SH-SY5Y (cell line): ENCODE measurements around the gene CHPF2.

Experiments used
- GATA2 ChIP-seq: IDR thresholded peaks from 2 replicates; pipeline ENCODE4 v1.6.1; 2011; ENCODE audit warnings: mild to moderate bottlenecking, low read depth, low read length
- GATA3 ChIP-seq: IDR thresholded peaks from 2 replicates; pipeline ENCODE4 v1.6.1; 2011; ENCODE audit warnings: low read depth, mild to moderate bottlenecking, low read length, moderate library complexity

- TF ChIP-seq GATA2 (peak; percentile 77), GATA3 (no peak)
These were observed 29.2 kb downstream of the CHPF2 start for GRCh38 chr7:151261529-151261928.
